Measurements from ENCODE around the gene GPX2.

GRCh38 chr14:64906022-64906421, 36.5 kb downstream of the GPX2 start:
- TF ChIP-seq CTCF (conservative IDR thresholded peaks at IDR 0.05; ENCODE audit: low read depth, low read length), result no peak
- TF ChIP-seq EZH2 (IDR thresholded peaks at IDR 0.05; ENCODE audit: borderline replicate concordance, low read depth, low read length, poor library complexity, severe bottlenecking), result no peak
